Keratinocyte (primary cell): ENCODE data around the gene ZMIZ1.

ENCODE experiments used
- EZH2 ChIP-seq: IDR thresholded peaks from one replicate; pipeline ENCODE4 v1.6.1; 2012; ENCODE audit warnings: inconsistent platforms, mild to moderate bottlenecking, low read length, moderate library complexity
- TF ChIP-seq, protein P1 (sequence below), 3 experiments: IDR thresholded peaks in 1 of 3; conservative IDR thresholded peaks in 1 of 3; optimal IDR thresholded peaks in 1 of 3; 2 replicates in 2 of 3; 3 replicates in 1 of 3; pipeline versions ENCODE3 to v1.5.1; 2011; ENCODE audit warnings: low read length in 3 of 3, mild to moderate bottlenecking in 3 of 3, moderate library complexity in 2 of 3, control low read depth in 1 of 3, inconsistent platforms in 1 of 3; ENCODE audit not compliant: insufficient read depth in 2 of 3; ENCODE audit errors: extremely low read depth in 1 of 3

DNA sequence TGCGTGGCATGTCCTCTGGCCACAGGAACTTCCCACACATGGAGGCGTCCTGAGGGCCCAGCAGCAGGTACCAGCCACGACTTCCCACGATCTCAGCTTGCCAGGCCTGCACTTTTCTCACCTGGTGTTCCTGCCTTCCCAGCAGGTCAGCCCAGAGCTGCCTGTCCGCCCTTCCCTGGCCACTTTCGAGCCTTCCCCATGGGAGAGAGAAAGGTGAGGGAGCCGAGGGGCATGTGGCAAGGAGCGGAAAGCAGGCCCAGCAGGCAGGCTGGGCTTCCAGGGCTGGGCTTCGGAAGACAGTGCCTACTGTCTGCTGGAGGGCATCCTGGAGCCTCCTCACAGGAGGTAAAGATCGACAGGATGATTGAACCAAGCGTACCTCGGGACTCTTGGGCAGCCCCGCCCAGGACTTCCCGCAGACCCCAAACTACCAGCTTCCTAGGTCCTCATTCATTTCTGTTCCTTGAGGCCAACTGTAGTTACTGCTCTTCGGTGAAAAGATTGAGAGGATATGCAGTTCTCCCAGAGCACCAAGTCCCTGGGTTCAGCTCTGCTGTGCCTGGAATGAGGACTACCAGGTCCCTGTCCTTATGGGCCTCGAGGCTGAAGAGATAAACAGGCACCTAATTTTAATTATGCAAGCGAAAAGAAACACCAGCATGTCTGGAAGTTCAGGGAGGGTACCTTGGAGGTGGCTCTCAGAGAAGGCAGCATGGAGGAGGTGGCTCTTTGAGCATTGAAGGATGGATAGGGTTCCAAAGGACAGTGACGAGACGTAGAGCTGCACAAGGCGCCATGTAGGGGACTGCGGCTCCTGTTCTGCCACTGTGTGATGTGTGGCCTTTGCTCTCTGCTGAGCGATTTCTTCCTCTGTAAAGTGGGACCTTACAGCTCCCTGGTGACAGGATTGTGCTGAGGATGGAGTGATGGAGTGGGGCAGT is 87.8 kb downstream of the ZMIZ1 start:
- TF ChIP-seq, protein P1, sequence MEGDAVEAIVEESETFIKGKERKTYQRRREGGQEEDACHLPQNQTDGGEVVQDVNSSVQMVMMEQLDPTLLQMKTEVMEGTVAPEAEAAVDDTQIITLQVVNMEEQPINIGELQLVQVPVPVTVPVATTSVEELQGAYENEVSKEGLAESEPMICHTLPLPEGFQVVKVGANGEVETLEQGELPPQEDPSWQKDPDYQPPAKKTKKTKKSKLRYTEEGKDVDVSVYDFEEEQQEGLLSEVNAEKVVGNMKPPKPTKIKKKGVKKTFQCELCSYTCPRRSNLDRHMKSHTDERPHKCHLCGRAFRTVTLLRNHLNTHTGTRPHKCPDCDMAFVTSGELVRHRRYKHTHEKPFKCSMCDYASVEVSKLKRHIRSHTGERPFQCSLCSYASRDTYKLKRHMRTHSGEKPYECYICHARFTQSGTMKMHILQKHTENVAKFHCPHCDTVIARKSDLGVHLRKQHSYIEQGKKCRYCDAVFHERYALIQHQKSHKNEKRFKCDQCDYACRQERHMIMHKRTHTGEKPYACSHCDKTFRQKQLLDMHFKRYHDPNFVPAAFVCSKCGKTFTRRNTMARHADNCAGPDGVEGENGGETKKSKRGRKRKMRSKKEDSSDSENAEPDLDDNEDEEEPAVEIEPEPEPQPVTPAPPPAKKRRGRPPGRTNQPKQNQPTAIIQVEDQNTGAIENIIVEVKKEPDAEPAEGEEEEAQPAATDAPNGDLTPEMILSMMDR (optimal IDR thresholded peaks at IDR 0.05 in 1 of 3, IDR thresholded peaks at IDR 0.05 in 1 of 3, conservative IDR thresholded peaks at IDR 0.05 in 1 of 3; ENCODE audit: extremely low read depth in 1 of 3, insufficient read depth in 2 of 3, low read length in 3 of 3), result no peak
- TF ChIP-seq EZH2, result no peak
